Uterus (tissue), 4 donors: Measurements from ENCODE around the gene CELA2A. TPM values are rescaled to one million over a fixed set of nuclear protein-coding genes. Genes with fewer than 3 reads are reported as not detected.

Source experiments
- DNase-seq, 2 donors: peaks; one replicate each; pipeline ENCODE4 v3.0.0-alpha.2; 2019 to 2020
- H3K27ac ChIP-seq, 2 donors: fragments of 200-600 bp; sonication (generic); 1 replicate in 1 of 2; 2 replicates in 1 of 2; pipeline ENCODE4 v1.5.1; 2016 to 2018
- H3K27me3 ChIP-seq, 2 donors: fragments of 200-600 bp; sonication (generic); one replicate each; pipeline ENCODE4 v1.5.1; 2018 to 2019; ENCODE audit warnings: control low read depth in 1 of 2
- H3K36me3 ChIP-seq, 2 donors: fragments of 200-600 bp; sonication (generic); one replicate each; pipeline ENCODE4 v1.5.1; 2019; ENCODE audit warnings: control low read depth in 1 of 2
- H3K4me1 ChIP-seq, 2 donors: fragments of 200-600 bp; sonication (generic); one replicate each; pipeline ENCODE4 v1.5.1; 2018 to 2019; ENCODE audit warnings: control low read depth in 1 of 2
- H3K4me3 ChIP-seq, 2 donors: fragments of 200-600 bp; sonication (generic); 1 replicate in 1 of 2; 2 replicates in 1 of 2; pipeline ENCODE4 v1.5.1; 2018 to 2019; ENCODE audit warnings: mild to moderate bottlenecking in 1 of 2
- H3K9me3 ChIP-seq, 2 donors: fragments of 200-600 bp; sonication (generic); one replicate each; pipeline ENCODE4 v1.5.1; 2019; ENCODE audit warnings: control low read depth in 1 of 2
- CTCF ChIP-seq, 4 experiments: fragments of 200-600 bp in 2 of 4; fragments of 450-650 bp in 2 of 4; sonication (generic) in 2 of 4; IDR thresholded peaks; one replicate each; pipeline ENCODE4 v1.5.1; 2016 to 2019; ENCODE audit warnings: antibody characterized with exemption in 4 of 4, mild to moderate bottlenecking in 2 of 4, moderate library complexity in 1 of 4
- POLR2A ChIP-seq, 2 donors: fragments of 450-650 bp; IDR thresholded peaks; one replicate each; pipeline ENCODE4 v1.6.1; 2016; ENCODE audit warnings: antibody characterized with exemption in 2 of 2, mild to moderate bottlenecking in 1 of 2, moderate library complexity in 1 of 2
- intact Hi-C: fragments of 100-400 bp; cut with DNase I; formaldehyde crosslinking; loops from one replicate; pipeline ENCODE4 v1.15.1; 2023; ENCODE audit warnings: low total_unique reads
- total RNA-seq, 4 donors: library from RNA; depleted of rRNA in 3 of 4; stranded (reverse); fragments of >200 nt in 3 of 4; gene quantifications; one replicate each; pipeline versions ENCODE4 v1.1.0 to v1.2.4, GENCODE V29; 2014 to 2023
- donor health status: DM: yes; HTN: yes; CAD: no.

CELA2A gene
- total RNA-seq, 4 donors from 2014 or later: not detected

- no peaks in the 10 kb centered on the region for H3K9me3 ChIP-seq
- H3K4me3 ChIP-seq: no peak overlapping the region
- H3K4me1 ChIP-seq: no peaks in the 10 kb centered on the region
- intact Hi-C loops: no loop called here
- no peaks in the 10 kb centered on the region for H3K27me3 ChIP-seq
- TF ChIP-seq POLR2A (IDR thresholded peaks at IDR 0.05): no peak
- no peak for TF ChIP-seq CTCF (IDR thresholded peaks at IDR 0.05)
- DNase-seq: no peak
- H3K27ac ChIP-seq: no peak overlapping the region
- no peaks in the 10 kb centered on the region for H3K36me3 ChIP-seq
Observed at GRCh38 chr1:15435239-15436077, 21.1 kb upstream of the CELA2A start.

GRCh38 chr1:15436881-15437442 is 19.6 kb upstream of the CELA2A start:
- Histone ChIP-seq H3K4me1 (no peaks in the 10 kb centered on the region), H3K27me3 (no peaks in the 10 kb centered on the region), H3K9me3 (no peaks in the 10 kb centered on the region), H3K4me3 (no peak overlapping the region), H3K36me3 (no peaks in the 10 kb centered on the region), H3K27ac (no peak overlapping the region)
- TF ChIP-seq POLR2A (IDR thresholded peaks at IDR 0.05): no peak
- no peak for TF ChIP-seq CTCF (IDR thresholded peaks at IDR 0.05)
- DNase-seq: no peak
- intact Hi-C loops: no loop called here

- Histone ChIP-seq H3K27ac (no peak overlapping the region), H3K9me3 (no peaks in the 10 kb centered on the region), H3K4me3 (no peak overlapping the region), H3K27me3 (no peaks in the 10 kb centered on the region), H3K4me1 (no peaks in the 10 kb centered on the region), H3K36me3 (no peaks in the 10 kb centered on the region)
- no peak for DNase-seq
- intact Hi-C loops: no loop called here
- TF ChIP-seq CTCF (IDR thresholded peaks at IDR 0.05) (no peak), POLR2A (IDR thresholded peaks at IDR 0.05) (no peak)
Observed at GRCh38 chr1:15439325-15439724, 17.2 kb upstream of the CELA2A start.

GRCh38 chr1:15440357-15440756 is 16.2 kb upstream of the CELA2A start:
- Histone ChIP-seq H3K27me3 (no peaks in the 10 kb centered on the region), H3K4me3 (no peak overlapping the region), H3K4me1 (no peaks in the 10 kb centered on the region), H3K27ac (no peak overlapping the region), H3K9me3 (no peaks in the 10 kb centered on the region), H3K36me3 (no peaks in the 10 kb centered on the region)
- DNase-seq: no peak
- intact Hi-C loops: no loop called here
- no peak for TF ChIP-seq CTCF (IDR thresholded peaks at IDR 0.05)
- TF ChIP-seq POLR2A (IDR thresholded peaks at IDR 0.05): no peak

- H3K27me3 ChIP-seq: no peaks in the 10 kb centered on the region
- H3K36me3 ChIP-seq: no peaks in the 10 kb centered on the region
- H3K4me1 ChIP-seq: no peaks in the 10 kb centered on the region
- TF ChIP-seq CTCF (IDR thresholded peaks at IDR 0.05): no peak
- no peak for TF ChIP-seq POLR2A (IDR thresholded peaks at IDR 0.05)
- no peak for DNase-seq
- no peaks in the 10 kb centered on the region for H3K9me3 ChIP-seq
- intact Hi-C loops: no loop called here
- H3K4me3 ChIP-seq: no peak overlapping the region
- no peak overlapping the region for H3K27ac ChIP-seq
Observed at GRCh38 chr1:15441247-15441646, 15.3 kb upstream of the CELA2A start.
